SH-SY5Y (cell line): Measurements from ENCODE around the gene SLC38A11.

Source experiments
- GATA2 ChIP-seq: IDR thresholded peaks from 2 replicates; pipeline ENCODE4 v1.6.1; 2011; ENCODE audit warnings: mild to moderate bottlenecking, low read depth, low read length
- GATA3 ChIP-seq: IDR thresholded peaks from 2 replicates; pipeline ENCODE4 v1.6.1; 2011; ENCODE audit warnings: low read depth, mild to moderate bottlenecking, low read length, moderate library complexity

- TF ChIP-seq GATA2 = no peak
- no peak for TF ChIP-seq GATA3
Observed at GRCh38 chr2:164992818-164993217, 37.5 kb upstream of the SLC38A11 start.
